Muscle of leg (tissue), 16 donors: ENCODE data around the gene ISG15. TPM values are rescaled to one million over a fixed set of nuclear protein-coding genes. Genes with fewer than 3 reads are reported as not detected.

Experiments
- DNase-seq: peaks from one replicate; pipeline ENCODE4 v3.0.0; 2013
- H3K27ac ChIP-seq: one replicate; pipeline ENCODE4 v1.5.1; 2013; ENCODE audit warnings: mild to moderate bottlenecking, low read length, control low read depth
- H3K27me3 ChIP-seq: one replicate; pipeline ENCODE4 v1.6.1; 2013; ENCODE audit warnings: low read length; ENCODE audit not compliant: control insufficient read depth, insufficient read depth
- H3K36me3 ChIP-seq: one replicate; pipeline ENCODE4 v1.6.1; 2013; ENCODE audit warnings: low read length; ENCODE audit not compliant: control insufficient read depth, insufficient read depth
- H3K4me1 ChIP-seq: one replicate; pipeline ENCODE4 v1.6.1; 2013; ENCODE audit warnings: low read length; ENCODE audit not compliant: control insufficient read depth, insufficient read depth
- H3K4me3 ChIP-seq: one replicate; pipeline ENCODE4 v1.5.1; 2013; ENCODE audit warnings: low read length, control low read depth
- H3K9me3 ChIP-seq: replicated peaks from 2 replicates; pipeline ENCODE4 v1.6.1; 2013; ENCODE audit warnings: low read depth, low read length; ENCODE audit not compliant: control insufficient read depth
- WGBS: methylation state at CpG from one replicate; pipeline ENCODE4 v1.1.5; 2013; ENCODE audit warnings: missing lambda C conversion rate; ENCODE audit not compliant: insufficient coverage; 5-methylcytosine and 5-hydroxymethylcytosine counted together
- long read RNA-seq, 11 donors: transcript quantifications; one replicate each; lab custom pipeline, GENCODE V29; 2026
- polyA plus RNA-seq, 8 donors: library from polyadenylated mRNA; unstranded; fragments of 120-200 nt; gene quantifications; one replicate each; pipeline versions ENCODE4 v1.2.1 to v1.2.3, GENCODE V29; 2013; ENCODE audit warnings: inconsistent platforms in 1 of 8, low replicate concordance in 1 of 8; ENCODE audit not compliant: insufficient read length in 8 of 8, insufficient read depth in 1 of 8
- total RNA-seq: library from RNA; stranded (reverse); fragments of 120-200 nt; gene quantifications from one replicate; pipeline ENCODE4 v1.2.4, GENCODE V29; 2013

Gene ISG15
- 18.8 TPM for total RNA-seq
- 10 to 100 TPM in 5 of 8 donors, 1 to 10 TPM in 3; 8.2 to 14.3 (median 12.3) TPM for polyA plus RNA-seq
- long read RNA-seq, donor 1, transcript ISG15-201 (2 exons, 711 nt), result major isoform, 9 of 9 reads
- long read RNA-seq, donor 1, partial matches to known transcripts, result 0 of 9 reads
- long read RNA-seq, donor 1, other reads (novel, unspliced or antisense), result 0 of 9 reads
- long read RNA-seq, donor 2, partial matches to known transcripts, result 0 of 2 reads
- long read RNA-seq, donor 2, other reads (novel, unspliced or antisense), result 0 of 2 reads
- long read RNA-seq, donor 3, partial matches to known transcripts, result 0 of 2 reads
- long read RNA-seq, donor 3, other reads (novel, unspliced or antisense), result 0 of 2 reads
- long read RNA-seq, donor 4, transcript ISG15-201 (2 exons, 711 nt), result major isoform, 5 of 5 reads
- long read RNA-seq, donor 4, partial matches to known transcripts, result 0 of 5 reads
- long read RNA-seq, donor 4, other reads (novel, unspliced or antisense), result 0 of 5 reads
- long read RNA-seq, donor 5, transcript ISG15-201 (2 exons, 711 nt), result major isoform, 22 of 22 reads
- long read RNA-seq, donor 5, partial matches to known transcripts, result 0 of 22 reads
- long read RNA-seq, donor 5, other reads (novel, unspliced or antisense), result 0 of 22 reads
- long read RNA-seq, donor 6, transcript ISG15-201 (2 exons, 711 nt), result major isoform, 18 of 18 reads
- long read RNA-seq, donor 6, partial matches to known transcripts, result 0 of 18 reads
- long read RNA-seq, donor 6, other reads (novel, unspliced or antisense), result 0 of 18 reads
- long read RNA-seq, donor 7, transcript ISG15-201 (2 exons, 711 nt), result major isoform, 16 of 16 reads
- long read RNA-seq, donor 7, partial matches to known transcripts, result 0 of 16 reads
- long read RNA-seq, donor 7, other reads (novel, unspliced or antisense), result 0 of 16 reads
- long read RNA-seq, donor 8, transcript ISG15-201 (2 exons, 711 nt), result major isoform, 11 of 11 reads
- long read RNA-seq, donor 8, partial matches to known transcripts, result 0 of 11 reads
- long read RNA-seq, donor 8, other reads (novel, unspliced or antisense), result 0 of 11 reads
- long read RNA-seq, donor 9, transcript ISG15-201 (2 exons, 711 nt), result major isoform, 7 of 7 reads
- long read RNA-seq, donor 9, partial matches to known transcripts, result 0 of 7 reads
- long read RNA-seq, donor 9, other reads (novel, unspliced or antisense), result 0 of 7 reads
- long read RNA-seq, donor 10, transcript ISG15-201 (2 exons, 711 nt), result major isoform, 10 of 15 reads
- long read RNA-seq, donor 10, partial matches to known transcripts, result 5 of 15 reads
- long read RNA-seq, donor 10, other reads (novel, unspliced or antisense), result 0 of 15 reads
- long read RNA-seq, donor 11, transcript ISG15-201 (2 exons, 711 nt), result major isoform, 14 of 14 reads
- long read RNA-seq, donor 11, partial matches to known transcripts, result 0 of 14 reads
- long read RNA-seq, donor 11, other reads (novel, unspliced or antisense), result 0 of 14 reads

- peak; percentile 96 for DNase-seq
- no peaks in the 10 kb centered on the region for H3K36me3 ChIP-seq
- peak within 1 kb of the TSS; percentile 94 for H3K27ac ChIP-seq
- H3K4me1 ChIP-seq, result peaks cover 26% of the 10 kb centered on the region
- H3K4me3 ChIP-seq, result peak within 1 kb of the TSS; percentile 95
- peaks cover 3% of the 10 kb centered on the region for H3K9me3 ChIP-seq
- H3K27me3 ChIP-seq, result no peaks in the 10 kb centered on the region
- 3% methylated on average over 20 of the region's 30 CpGs for WGBS
Measured at GRCh38 chr1:1013105-1013921, at the start of gene ISG15. ISG15 (plus strand) TSS chr1:1013497; CDS start chr1:1013574, 77 bp downstream.

- Histone ChIP-seq H3K9me3 (no peaks in the 10 kb centered on the region), H3K27me3 (peaks cover 34% of the 10 kb centered on the region), H3K4me1 (peaks cover 21% of the 10 kb centered on the region), H3K36me3 (peaks cover 5% of the 10 kb centered on the region), H3K4me3 (no peak overlapping the region), H3K27ac (no peak overlapping the region)
- no peak for DNase-seq
- WGBS, result 89% methylated on average over 46 of the region's 47 CpGs
Measured at GRCh38 chr1:963746-964525, 49.4 kb upstream of the ISG15 start.

GRCh38 chr1:964691-965525 is 48.4 kb upstream of the ISG15 start:
- H3K4me1 ChIP-seq, result peaks cover 20% of the 10 kb centered on the region
- H3K9me3 ChIP-seq, result no peaks in the 10 kb centered on the region
- DNase-seq, result no peak
- H3K27ac ChIP-seq, result no peak overlapping the region
- 83% methylated on average over 24 of the region's 51 CpGs for WGBS
- H3K36me3 ChIP-seq, result peaks cover 5% of the 10 kb centered on the region
- peaks cover 38% of the 10 kb centered on the region for H3K27me3 ChIP-seq
- H3K4me3 ChIP-seq, result no peak overlapping the region

- Histone ChIP-seq H3K4me1 (peaks cover 16% of the 10 kb centered on the region), H3K4me3 (no peak overlapping the region), H3K36me3 (peaks cover 5% of the 10 kb centered on the region), H3K27me3 (peaks cover 45% of the 10 kb centered on the region), H3K27ac (no peak overlapping the region), H3K9me3 (no peaks in the 10 kb centered on the region)
- DNase-seq, result no peak
- 71% methylated on average over 24 of the region's 26 CpGs for WGBS
Measured at GRCh38 chr1:965526-966134, 47.7 kb upstream of the ISG15 start.

- Histone ChIP-seq H3K9me3 (no peaks in the 10 kb centered on the region), H3K4me1 (peaks cover 16% of the 10 kb centered on the region), H3K27me3 (peaks cover 51% of the 10 kb centered on the region), H3K4me3 (peak within 1 kb of the TSS; percentile 35), H3K27ac (no peak within 1 kb of the TSS), H3K36me3 (peaks cover 5% of the 10 kb centered on the region)
- no peak for DNase-seq
- WGBS, result 12% methylated on average over 30 of the region's 31 CpGs
Measured at GRCh38 chr1:966135-966703, 47.1 kb upstream of the ISG15 start, which contains the start of gene PLEKHN1. PLEKHN1 (plus strand) TSS chr1:966482; CDS start chr1:966532, 50 bp downstream.

GRCh38 chr1:966704-967300 is 46.5 kb upstream of the ISG15 start:
- H3K4me1 ChIP-seq, result peaks cover 16% of the 10 kb centered on the region
- peaks cover 57% of the 10 kb centered on the region for H3K27me3 ChIP-seq
- H3K27ac ChIP-seq, result no peak overlapping the region
- H3K4me3 ChIP-seq, result peak overlapping the region; percentile 35
- no peak for DNase-seq
- WGBS, result 1% methylated on average over 60 of the region's 60 CpGs
- H3K9me3 ChIP-seq, result no peaks in the 10 kb centered on the region
- H3K36me3 ChIP-seq, result peaks cover 5% of the 10 kb centered on the region

GRCh38 chr1:967466-968343 is 45.6 kb upstream of the ISG15 start:
- WGBS, result 71% methylated on average over 19 of the region's 23 CpGs
- no peaks in the 10 kb centered on the region for H3K36me3 ChIP-seq
- H3K4me3 ChIP-seq, result no peak overlapping the region
- no peaks in the 10 kb centered on the region for H3K9me3 ChIP-seq
- no peak for DNase-seq
- peaks cover 66% of the 10 kb centered on the region for H3K27me3 ChIP-seq
- peaks cover 16% of the 10 kb centered on the region for H3K4me1 ChIP-seq
- H3K27ac ChIP-seq, result no peak overlapping the region
